Measurements from ENCODE around the gene PPCS. TPM values are rescaled to one million over a fixed set of nuclear protein-coding genes. Genes with fewer than 3 reads are reported as not detected.
"Not testable (repeated sequence)": the region's sequence is repeated elsewhere in the genome, so short reads cannot be mapped to it uniquely, and the experiment has no call there.

PPCS gene
- total RNA-seq, 2 experiments from 2014 or later: 44.1 to 44.3 TPM

GRCh38 chr1:42484382-42484781 lies 28.0 kb downstream of the PPCS start:
- CTCF ChIA-PET: no interaction called here
- POLR2A ChIA-PET: no interaction called here
- Mint-ChIP-seq H3K27ac (no peak overlapping the region), H3K4me3 (no peak overlapping the region), H3K36me3 (ENCODE audit: low read depth) (peaks cover 2% of the 10 kb centered on the region), H3K4me1 (ENCODE audit: low read depth) (no peaks in the 10 kb centered on the region), H3K9me3 (no peaks in the 10 kb centered on the region), H3K27me3 (no peaks in the 10 kb centered on the region)
- intact Hi-C loops (cut with micrococcal nuclease): no loop called here
- DNase-seq: no peak
- no peak for ATAC-seq
- no peak for TF ChIP-seq CTCF (IDR thresholded peaks at IDR 0.05)

- intact Hi-C loops (cut with micrococcal nuclease): no loop called here
- Mint-ChIP-seq H3K27ac (no peak overlapping the region), H3K9me3 (no peaks in the 10 kb centered on the region), H3K4me3 (no peak overlapping the region), H3K27me3 (no peaks in the 10 kb centered on the region), H3K4me1 (ENCODE audit: low read depth) (no peaks in the 10 kb centered on the region), H3K36me3 (ENCODE audit: low read depth) (peaks cover 4% of the 10 kb centered on the region)
- ChIA-PET POLR2A (no interaction called here), CTCF (no interaction called here)
- no peak for ATAC-seq
- TF ChIP-seq CTCF (IDR thresholded peaks at IDR 0.05): no peak
- DNase-seq: no peak
These were observed 33.9 kb downstream of the PPCS start for GRCh38 chr1:42490237-42490636.

GRCh38 chr1:42502031-42502430 lies 45.7 kb downstream of the PPCS start:
- H3K4me3 Mint-ChIP-seq: not testable (repeated sequence)

GRCh38 chr1:42504535-42505128 lies 48.3 kb downstream of the PPCS start:
- no peaks in the 10 kb centered on the region for H3K27me3 Mint-ChIP-seq
- H3K4me1 Mint-ChIP-seq (ENCODE audit: low read depth): no peaks in the 10 kb centered on the region
- POLR2A ChIA-PET: no interaction called here
- DNase-seq (no peak), ATAC-seq (no peak)
- H3K9me3 Mint-ChIP-seq: peaks cover 14% of the 10 kb centered on the region
- intact Hi-C loops (cut with micrococcal nuclease): no loop called here
- no peak for TF ChIP-seq CTCF (IDR thresholded peaks at IDR 0.05)
- CTCF ChIA-PET: no interaction called here
- peaks cover 33% of the 10 kb centered on the region for H3K36me3 Mint-ChIP-seq (ENCODE audit: low read depth)
- H3K4me3 Mint-ChIP-seq: no peak overlapping the region
- H3K27ac Mint-ChIP-seq: no peak overlapping the region

More at GRCh38 chr1:42502031-42502430, 45.7 kb downstream of the PPCS start:
- DNase-seq; H3K27ac Mint-ChIP-seq; ATAC-seq; intact Hi-C loops (cut with micrococcal nuclease); POLR2A ChIA-PET; H3K4me1 Mint-ChIP-seq (ENCODE audit: low read depth); H3K27me3 Mint-ChIP-seq; CTCF ChIA-PET: not testable (repeated sequence)
- Mint-ChIP-seq H3K36me3 (ENCODE audit: low read depth) (peaks cover 23% of the 10 kb centered on the region), H3K9me3 (peaks cover 11% of the 10 kb centered on the region)

GRCh38 chr1:42506576-42506975 lies 50.2 kb downstream of the PPCS start:
- intact Hi-C loops (cut with micrococcal nuclease): no loop called here
- H3K4me1 Mint-ChIP-seq (ENCODE audit: low read depth): no peaks in the 10 kb centered on the region
- ATAC-seq: no peak
- POLR2A ChIA-PET: no interaction called here
- H3K27me3 Mint-ChIP-seq: no peaks in the 10 kb centered on the region
- H3K9me3 Mint-ChIP-seq: peaks cover 27% of the 10 kb centered on the region
- H3K36me3 Mint-ChIP-seq (ENCODE audit: low read depth): peaks cover 40% of the 10 kb centered on the region
- TF ChIP-seq CTCF (IDR thresholded peaks at IDR 0.05): no peak
- H3K4me3 Mint-ChIP-seq: no peak overlapping the region
- CTCF ChIA-PET: no interaction called here
- H3K27ac Mint-ChIP-seq: no peak overlapping the region
- no peak for DNase-seq

Other genes starting within 250 kb of the PPCS start
- gene FOXJ3, start 121.3 kb upstream of the PPCS start, total RNA-seq: 10 to 100 TPM; 43.1 to 44.0 TPM
- 10 to 100 TPM in 1 of 2 experiments, 1 to 10 TPM in 1; 9.8 to 10.3 TPM for gene RIMKLA, start 75.8 kb upstream of the PPCS start, total RNA-seq
- 1 to 10 TPM in 1 of 2 experiments, under 1 TPM in 1; 0.59 to 1.4 TPM for gene ZMYND12, start 521 bp upstream of the PPCS start, total RNA-seq
- 1 to 10 TPM in 1 of 2 experiments, under 1 TPM in 1; 0.60 to 3.0 TPM for gene CCDC30, start 6.7 kb downstream of the PPCS start, total RNA-seq
- gene PPIH, start 201.9 kb downstream of the PPCS start, total RNA-seq: 100 to 1,000 TPM; 105 TPM
- gene YBX1, start 225.9 kb downstream of the PPCS start, total RNA-seq: 1,000 to 10,000 TPM; 1,417 to 1,447 TPM